Activated gamma-delta T cell (primary cell): ENCODE results near the gene ANKRD9.

Experiments
- DNase-seq: peaks from one replicate; lab custom pipeline; 2025; lab: John Stamatoyannopoulos, UW

The ANKRD9 gene

DNA sequence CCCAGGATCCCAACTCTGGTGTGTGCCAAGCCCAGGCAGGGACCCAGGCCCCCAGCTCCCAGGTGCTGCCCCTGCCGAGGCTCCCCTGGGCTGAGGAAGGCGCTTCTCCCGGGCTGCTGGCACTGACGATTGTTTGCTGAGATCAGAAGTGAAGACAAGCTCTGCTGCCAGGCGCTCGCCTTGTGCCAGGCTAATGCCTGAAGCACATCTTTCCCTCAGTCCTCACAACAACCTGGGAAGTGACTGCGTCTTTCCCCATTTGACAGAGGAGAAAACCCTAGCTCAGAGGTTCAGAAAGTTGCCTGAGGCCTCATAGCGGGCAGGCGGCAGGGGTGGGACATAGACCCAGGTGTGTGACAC, 36.8 kb downstream of the ANKRD9 start:
- DNase-seq: no peak

DNA sequence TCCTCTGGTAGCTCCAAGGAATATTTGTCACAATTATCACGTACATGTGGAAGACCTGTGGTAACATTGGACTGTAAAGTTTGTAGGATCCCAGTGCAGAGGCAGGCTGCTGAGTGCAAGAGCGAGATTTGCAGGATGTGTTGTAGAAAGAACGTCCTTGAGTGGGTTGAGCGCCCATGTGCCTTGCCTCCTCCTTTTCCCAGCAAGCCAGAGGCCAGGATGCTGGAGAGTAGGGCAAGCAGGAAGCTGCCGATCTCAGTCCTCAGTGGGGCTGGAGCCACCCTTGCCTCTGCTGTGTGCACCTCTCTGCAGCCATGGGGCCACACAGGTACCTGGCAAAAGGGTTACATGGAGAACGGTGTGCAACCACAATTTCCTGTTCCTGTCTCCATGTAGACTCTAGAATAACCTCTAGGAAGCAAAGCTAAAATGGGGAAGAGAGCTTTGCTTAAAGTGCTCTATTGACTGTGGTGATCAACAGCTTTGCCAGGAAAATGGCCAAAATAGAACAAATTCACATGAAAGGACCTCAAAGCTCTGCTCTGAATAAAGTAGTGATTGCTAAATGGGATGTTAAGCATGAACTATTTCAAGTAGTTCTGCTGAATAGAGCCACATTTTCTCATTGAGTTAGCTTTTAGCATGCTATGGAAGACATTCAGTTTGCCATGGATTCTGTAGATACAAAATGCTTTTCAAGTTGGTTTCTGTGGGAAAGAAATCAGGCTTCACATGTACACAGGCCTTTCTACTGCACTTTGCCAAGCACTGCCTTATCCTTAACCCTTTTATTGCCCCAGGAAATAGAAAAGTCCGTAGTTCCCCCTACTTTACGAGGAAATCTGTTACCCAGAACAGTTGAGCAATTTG, 37.4 kb downstream of the ANKRD9 start:
- no peak for DNase-seq

DNA sequence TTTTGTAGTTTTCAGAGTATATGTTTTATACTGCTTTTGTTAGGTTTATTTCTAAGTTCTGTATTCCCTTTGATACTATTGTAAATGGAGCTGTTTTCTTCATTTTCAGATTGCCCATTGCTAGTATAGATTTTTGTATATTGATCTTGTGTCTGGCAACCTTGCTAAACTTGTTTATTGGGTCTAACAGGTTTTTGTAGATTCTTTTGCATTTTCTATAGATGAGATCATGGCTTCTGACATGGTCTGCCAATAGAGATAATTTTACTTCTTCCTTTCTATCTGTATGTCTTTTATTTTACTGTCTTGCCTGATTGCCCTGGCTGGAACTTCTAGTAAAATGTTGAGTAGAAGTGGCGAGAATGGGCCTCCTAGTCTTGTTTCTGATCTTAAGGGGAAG, 40.3 kb downstream of the ANKRD9 start:
- DNase-seq: no peak

DNA sequence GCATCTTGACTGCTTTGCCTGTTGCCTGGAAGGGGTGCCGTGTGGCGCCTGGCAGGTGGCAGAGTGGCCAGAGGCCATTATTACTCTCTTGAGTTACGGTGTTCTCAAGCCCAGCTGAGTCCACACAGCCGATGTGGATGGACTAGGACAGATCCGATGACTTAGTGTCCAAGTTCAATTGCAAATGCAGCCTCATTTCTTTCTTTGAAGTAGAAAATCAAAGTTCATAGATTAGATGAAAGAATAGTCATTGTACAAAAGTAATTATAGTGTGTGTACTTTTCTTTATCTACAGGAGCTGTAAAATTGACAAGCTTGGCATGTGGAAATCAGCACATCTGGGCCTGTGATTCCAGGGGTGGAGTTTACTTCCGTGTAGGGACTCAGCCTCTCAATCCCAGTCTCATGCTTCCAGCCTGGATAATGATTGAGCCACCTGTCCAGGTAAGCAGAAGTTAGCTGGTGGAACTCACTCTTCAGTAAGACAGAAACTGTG, 44.7 kb downstream of the ANKRD9 start:
- no peak for DNase-seq

DNA sequence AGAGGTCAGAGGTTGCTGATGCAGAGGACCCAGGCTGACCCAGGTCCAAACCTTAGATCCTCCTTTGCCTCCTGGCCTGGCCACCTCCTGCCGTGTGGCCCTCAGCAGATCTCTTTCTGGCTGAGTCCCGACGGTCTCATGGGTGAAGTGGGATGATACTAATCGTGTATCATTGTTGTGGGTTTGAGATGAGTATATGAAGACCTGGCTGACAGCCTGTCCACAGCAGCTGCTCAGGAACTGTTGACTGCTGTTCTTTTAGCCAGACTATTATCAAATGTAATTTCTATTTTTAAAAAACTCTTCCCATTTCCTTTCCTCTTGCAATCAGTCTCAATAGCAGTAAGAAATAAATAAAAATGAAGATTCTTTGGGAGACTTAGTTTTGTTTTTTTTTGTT, 45.6 kb downstream of the ANKRD9 start:
- DNase-seq: no peak

DNA sequence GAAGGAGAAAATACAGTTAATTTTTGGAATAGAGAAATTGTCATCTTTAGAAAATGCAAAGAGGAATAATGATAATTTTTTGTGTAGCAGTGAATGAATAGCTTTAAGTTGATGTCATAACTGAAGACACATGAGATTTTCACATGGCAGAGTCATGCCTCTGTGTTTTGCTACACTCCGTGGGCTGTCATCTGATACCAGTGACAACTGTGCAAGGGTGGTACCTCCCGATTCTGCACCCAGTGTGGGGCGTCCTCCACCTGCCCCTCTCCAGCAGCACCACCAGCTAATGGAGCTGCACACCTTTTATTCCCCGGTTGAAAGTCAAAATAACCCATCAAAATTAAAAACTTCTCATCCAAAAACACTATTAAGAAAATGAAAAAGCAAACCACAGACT, 47.2 kb downstream of the ANKRD9 start:
- DNase-seq: no peak

DNA sequence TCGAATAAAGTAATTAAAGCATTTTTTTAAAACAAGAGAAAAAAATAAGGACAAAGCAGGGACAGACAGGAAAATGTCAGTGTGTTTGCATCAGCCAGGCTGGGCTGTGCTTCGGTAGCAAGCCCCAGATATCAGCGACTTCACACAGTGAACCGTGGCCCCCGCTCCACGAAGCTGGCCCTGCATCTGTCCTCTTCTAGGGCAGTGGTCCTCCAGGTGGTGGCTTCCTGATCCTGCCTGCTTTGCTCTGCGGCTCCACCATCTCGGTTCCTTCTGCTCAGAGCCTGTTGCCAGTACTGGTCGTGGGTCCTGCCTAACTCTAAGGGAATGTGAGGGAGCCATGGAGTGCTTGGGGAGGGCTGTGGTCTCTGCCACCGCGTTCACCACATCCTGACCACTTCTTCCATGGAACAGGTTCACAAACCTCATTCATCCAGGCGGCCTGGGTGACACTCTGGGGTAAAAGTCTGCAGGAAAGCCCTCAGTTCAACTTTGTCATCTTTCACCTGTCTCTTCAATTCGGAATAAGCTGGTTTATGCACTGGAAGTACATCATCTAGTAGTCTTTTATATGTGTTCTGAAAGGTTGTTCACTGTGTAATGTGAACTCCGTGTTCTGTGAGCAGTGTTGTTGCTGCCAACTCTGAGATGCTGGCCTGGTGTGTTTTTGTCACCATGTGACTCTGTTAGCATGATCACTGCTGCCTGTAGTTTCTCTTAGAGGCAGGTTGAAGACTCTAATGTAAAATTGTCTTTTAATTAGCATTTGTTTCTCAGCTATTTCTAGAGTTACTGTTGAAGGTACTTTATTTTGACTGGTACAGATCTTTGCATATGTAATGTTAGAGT, 47.9 kb downstream of the ANKRD9 start:
- no peak for DNase-seq

DNA sequence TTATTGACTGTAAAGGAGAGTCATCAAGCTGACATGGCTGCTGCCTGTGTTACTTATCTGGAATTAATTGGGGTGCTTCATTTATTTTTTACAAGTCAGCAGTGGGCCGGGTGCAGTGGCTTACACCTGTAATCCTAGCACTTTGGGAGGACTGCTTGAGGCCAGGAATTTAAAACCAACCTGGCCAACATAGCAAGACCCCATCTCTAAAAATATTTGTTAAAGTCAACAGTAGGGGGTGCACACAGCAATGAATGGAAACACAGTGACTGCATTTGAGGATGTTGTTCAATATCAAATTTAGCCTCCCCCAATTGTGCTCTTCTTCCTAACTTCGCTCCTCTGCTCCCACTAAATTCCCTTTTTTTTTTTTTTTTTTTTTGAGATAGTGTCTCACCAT, 52.1 kb downstream of the ANKRD9 start:
- DNase-seq: no peak

DNA sequence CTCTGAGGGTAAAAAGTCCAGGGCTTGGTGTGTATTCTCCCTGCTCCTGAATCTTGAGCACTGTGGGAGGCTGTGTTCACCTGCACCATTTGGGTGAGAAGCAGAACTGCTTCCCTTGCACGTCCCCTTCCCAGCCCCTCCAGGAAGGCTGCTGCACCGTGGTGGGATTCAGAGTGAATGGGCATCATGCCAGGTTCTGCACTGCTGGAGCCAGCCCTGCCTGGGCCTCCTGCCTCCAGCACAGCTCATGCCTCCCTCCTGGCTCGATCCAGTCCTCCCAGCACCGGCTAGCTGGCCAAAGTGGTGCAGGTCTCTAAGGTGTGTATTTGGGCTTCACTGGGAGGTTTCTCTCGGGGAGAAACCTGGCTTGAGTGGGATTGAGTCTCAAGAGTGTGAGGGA, 54.9 kb downstream of the ANKRD9 start:
- DNase-seq: no peak

DNA sequence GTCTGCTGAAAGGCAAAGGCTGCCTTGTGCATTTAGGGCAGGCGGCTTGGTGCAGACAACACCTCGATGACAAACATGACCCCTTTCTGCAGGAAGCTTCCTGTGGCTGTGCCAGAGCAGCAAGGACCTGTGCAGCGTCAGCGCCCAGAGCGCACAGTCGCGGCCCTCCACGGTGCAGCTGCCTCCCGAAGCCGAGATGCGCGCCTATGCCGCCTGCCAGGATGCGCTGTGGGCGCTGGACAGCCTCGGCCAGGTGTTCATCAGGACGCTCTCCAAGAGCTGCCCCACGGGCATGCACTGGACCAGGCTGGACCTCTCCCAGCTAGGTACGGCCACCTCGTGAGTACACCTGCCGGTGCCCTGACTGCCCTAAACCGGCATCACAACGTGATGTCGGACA, 57.3 kb downstream of the ANKRD9 start:
- DNase-seq: no peak
